HT1080 (cell line): ENCODE measurements around the gene CDC14A. TPM values are rescaled to one million over a fixed set of nuclear protein-coding genes. Genes with fewer than 3 reads are reported as not detected.
"Not testable (repeated sequence)": the region's sequence is repeated elsewhere in the genome, so short reads cannot be mapped to it uniquely, and the experiment has no call there.

Experiments
- DNase-seq: peaks from one replicate; pipeline ENCODE4 v3.0.0-alpha.2; 2015; ENCODE audit warnings: low read depth
- total RNA-seq: library from RNA; depleted of rRNA; stranded (reverse); fragments of >200 nt; shearing (Covaris generic); gene quantifications from 2 replicates; pipeline ENCODE4 v1.2.3, GENCODE V29; 2014

The CDC14A gene
- total RNA-seq, 1 experiment from 2014 or later, result 1.8 TPM

DNA sequence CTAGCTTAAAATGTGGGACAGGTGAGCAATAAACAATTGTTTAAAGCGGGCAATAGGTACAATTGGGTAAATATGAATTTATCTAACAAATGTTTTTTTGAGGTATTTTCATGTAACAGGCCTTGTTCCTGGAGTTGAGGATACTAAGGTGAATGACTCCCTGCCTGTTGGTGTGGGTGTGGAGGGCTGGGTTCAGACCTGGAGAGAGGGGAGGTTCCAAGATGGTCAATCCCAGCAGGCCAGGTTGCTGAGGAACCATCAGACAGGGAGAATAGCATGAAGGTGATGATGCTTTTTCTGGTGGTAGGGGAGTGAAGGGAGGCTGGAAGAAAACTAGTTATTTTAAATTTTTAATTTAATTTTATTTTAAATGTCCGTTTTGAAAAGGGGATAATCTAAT lies 46.3 kb downstream of the CDC14A start:
- no peak for DNase-seq

DNA sequence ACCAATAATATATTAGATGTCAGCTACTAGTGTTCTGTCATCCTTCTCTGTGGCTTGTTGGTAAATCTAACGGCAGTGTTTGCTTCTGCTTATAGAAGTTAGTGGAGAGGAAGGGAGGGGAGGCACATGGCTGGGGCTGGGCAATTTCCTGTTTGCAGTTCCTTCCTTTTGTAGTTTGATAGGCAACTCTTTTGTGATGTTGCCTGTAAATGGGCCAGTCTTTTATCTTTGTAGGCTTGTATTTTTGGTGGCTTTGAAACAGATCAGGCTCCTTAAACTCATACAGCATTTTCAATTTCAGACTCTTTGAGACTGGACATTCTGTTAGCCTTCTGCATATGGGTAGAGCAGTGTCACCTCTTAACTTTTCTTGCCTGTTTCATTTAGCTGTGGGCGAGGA lies 48.1 kb downstream of the CDC14A start:
- DNase-seq, result peak; percentile 46

DNA sequence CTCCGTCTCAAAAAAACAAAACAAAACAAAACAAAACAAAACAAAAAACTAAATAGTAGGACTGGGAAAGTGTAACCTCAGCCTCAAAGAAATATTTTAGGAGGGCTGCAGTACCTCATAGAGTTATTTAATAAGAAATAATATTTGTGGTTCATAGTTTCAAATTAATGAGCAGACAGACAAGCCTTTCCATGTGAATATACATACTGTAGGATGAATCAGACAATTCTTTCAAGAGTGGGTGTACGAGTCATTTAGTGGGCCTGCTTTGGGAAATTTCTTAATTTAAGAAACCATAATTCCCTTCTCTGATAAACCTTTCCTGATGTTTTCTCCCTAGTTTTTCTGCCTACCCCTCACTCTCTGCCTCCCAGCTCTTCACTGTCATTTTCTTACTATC lies 52.5 kb downstream of the CDC14A start:
- DNase-seq, result no peak

DNA sequence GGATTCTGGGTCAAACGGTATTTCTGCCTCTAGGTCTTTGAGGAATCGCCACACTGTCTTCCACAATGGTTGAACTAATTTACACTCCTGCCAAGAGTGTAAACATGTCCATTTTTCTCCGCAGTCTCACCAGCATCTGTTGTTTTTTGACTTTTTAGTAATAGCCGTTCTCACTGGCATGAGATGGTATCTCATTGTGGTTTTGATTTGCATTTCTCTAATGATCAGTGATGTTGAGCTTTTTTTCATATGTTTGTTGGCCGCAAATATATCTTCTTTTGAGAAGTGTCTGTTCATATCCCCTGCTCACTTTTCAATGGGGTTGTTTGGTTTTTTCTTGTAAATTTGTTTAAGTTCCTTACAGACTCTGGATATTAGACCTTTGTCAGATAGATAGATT lies 53.6 kb downstream of the CDC14A start:
- DNase-seq, result not testable (repeated sequence)

DNA sequence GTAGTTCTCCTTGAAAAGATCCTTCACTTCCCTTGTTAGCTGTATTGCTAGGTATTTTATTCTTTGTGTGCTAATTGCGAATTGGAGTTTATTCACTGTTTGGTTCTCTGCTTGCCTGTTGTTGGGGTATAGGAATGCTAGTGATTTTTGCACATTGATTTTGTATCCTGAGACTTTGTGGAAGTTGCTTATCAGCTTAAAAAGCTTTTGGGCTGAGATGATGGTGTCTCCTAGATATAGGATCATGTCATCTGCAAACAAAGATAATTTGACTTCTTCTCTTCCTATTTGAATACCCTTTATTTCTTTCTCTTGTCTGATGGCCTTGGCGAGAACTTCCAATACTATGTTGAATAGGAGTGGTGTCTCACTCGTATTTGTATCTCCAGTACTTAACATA lies 55.1 kb downstream of the CDC14A start:
- not testable (repeated sequence) for DNase-seq

DNA sequence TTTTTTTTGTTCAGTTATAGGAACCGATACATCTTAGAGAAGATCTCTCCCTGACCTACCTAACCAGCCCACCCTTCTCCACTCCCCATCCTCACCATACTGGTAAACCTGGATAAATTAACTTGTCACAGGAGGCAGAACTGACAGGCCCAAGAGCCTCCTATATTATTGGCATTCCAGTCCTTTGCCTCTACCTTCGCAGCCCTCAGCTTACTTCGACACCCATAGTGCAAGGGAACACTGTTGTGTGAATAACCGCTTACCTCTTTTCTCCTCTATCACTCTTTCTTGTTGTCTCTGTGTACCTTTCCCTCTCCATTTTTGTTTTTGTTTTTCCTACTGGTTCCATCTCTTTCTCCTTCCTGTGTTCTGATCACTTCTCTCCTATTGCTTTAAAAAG lies 58.7 kb downstream of the CDC14A start:
- no peak for DNase-seq

DNA sequence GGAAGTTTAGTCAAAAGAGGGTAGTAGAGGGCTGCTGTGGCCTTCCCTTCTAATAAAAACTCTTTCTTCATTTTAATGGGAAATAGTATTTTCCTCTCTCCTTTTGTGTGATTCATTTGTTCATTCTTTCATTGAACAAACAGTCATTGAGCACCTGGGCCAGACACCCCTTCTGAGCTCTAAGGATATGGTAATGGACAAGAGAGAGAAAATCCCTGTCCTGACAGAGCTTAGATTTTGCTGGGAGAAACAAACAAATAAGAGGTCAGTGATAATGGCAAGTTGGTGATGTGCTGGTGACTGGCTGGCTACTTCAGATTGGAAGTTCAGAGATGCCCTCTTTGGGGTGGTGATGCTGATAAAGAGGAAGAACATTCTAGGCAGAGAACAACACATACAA lies 59.3 kb downstream of the CDC14A start:
- DNase-seq, result no peak

DNA sequence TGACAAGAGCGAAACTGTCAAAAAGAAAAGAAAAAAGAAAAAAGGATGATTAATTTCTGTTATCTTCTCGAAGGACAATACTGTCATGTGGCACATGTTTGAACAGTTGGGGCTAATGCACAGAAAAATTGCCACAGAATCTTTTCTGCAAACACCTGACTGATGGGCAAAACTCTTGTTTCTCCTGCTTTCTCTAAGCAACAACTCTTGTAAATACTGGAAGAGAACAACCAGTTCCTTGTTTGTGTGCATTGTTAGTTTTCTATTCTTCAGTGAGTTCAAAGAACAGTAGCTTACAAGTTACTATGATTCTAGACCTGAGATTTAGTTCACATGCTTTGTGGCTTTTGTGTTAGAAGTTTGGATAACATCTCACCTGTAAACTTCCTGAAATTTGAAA lies 60.7 kb downstream of the CDC14A start:
- no peak for DNase-seq

DNA sequence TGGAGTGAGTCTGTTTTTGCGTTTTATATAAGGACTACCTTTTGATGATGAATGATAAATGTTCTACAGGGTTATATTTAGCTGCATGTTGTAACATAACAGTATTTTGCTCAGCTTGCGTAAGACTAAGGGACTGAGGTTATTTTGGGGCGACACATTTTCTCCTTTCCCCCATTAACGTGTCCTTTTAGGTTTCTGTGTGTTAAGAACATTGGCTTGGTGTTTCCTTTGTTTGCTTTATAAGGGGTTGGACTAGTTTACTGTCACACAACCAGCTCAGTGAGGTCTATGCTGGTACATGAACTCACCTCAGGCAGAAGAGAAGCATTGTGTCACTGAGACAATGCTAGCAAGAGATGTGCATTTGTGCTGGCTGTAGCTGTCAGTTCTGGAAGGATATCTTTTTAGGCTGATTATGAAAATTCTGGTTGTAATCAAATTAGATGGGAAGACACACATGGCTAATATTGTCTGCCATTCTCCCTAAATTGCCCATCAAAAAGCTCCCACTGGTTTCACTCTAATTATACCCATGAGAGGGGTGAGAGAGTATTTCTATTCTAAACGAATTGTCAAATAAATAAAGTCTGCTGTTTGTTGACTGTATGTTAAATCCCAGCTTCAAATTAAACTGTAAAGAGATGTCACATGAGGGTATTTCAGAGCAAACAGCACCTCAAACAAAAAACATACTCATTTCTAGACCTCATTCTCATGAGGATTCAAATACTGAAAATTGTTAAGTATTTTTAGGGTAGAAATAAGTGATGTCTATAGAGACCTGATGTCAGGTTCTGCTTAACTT lies 62.6 kb downstream of the CDC14A start:
- DNase-seq, result no peak

DNA sequence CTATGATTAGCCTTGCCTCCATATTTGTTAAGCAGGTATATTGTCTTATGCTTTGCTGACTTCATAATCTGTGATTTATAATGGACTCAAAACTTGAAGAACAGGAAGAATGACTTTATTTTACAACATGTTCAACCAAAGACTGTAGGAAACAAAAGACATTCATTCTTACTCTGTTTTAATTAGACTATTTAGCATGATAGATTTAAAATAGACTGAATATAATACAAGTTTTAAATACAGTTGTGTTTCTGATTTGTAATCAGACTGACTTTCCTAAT lies 63.1 kb downstream of the CDC14A start:
- DNase-seq, result no peak

DNA sequence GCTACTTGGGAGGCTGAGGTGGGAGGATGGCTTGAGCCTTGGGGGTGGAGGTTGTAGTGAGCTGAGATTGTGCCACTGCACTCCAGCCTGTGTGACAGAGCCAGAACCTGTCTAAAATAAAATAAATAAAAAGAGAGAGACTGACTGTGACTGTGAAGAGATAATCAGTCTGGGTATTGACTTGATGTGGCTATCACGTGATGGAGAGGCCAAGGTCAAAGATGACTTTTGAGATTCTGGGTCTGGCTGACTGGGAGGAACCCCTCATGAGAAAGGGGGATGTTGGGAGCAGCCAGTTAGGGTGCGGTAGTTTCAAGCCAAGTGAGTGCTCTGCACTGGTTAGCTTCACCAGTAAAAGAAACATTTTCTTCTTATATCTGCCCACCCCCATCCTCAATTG lies 66.8 kb downstream of the CDC14A start:
- DNase-seq, result no peak

DNA sequence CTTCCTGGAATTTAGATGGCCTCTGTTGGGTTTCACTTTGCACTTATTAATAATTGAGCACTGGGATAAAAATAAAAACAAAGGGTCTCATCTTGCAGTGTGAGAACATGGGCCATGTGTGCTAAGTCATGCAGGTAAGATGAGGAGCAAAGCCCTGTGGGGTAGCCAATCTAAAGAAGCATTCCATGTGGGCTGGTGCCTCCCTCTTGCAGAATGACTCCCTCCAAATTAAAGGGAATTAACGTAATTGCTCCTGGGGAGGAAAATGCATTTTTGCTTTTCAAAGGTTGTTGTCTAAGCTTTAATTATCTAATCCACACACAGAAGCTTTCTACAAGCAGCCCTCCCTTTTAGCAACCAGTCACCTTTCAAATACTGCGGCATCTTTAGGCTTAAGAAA lies 69.8 kb downstream of the CDC14A start:
- DNase-seq, result no peak

DNA sequence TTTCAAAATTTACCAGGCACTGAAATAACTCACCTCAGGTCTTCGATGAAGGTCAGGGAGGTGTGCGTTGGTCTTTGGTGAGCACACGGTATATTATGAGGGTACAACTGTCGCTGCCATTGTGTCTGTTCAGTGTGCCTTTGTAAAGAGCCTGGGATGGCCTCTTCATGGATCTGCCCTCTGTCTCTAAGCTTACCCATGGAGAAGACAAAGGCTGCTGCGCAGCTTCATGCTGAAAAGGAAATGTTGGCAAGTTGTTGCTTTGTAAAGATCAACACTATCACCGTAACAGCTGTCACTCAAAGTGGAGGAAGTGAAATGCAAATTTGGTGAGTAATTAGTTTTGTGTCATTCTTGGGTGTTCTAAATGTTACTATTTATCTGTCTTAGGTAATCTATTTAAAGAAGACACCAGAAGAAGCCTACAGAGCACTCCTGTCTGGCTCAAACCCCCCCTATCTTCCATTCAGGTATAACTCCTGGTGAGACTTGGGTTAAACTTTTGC lies 71.6 kb downstream of the CDC14A start:
- DNase-seq, result no peak

DNA sequence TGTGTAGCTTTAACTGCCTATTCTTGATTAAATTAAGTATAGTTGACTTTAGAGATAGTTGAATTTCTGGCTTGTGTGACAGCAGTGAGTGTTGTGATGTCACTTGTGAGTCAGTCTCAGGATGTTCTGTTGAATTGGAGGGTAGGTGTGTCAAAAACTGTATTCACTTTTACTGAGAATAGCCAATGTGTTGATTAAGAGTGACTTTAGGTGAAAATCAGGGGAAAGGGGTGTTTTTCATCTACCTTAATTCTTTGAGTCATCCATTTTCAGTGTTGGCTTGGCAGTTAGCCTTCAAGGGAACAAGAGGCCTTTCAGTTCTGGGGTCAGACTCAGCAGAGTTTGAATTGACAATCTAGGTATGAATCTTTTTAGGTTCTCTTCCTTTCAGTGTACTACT lies 75.9 kb downstream of the CDC14A start:
- DNase-seq, result peak; percentile 8

DNA sequence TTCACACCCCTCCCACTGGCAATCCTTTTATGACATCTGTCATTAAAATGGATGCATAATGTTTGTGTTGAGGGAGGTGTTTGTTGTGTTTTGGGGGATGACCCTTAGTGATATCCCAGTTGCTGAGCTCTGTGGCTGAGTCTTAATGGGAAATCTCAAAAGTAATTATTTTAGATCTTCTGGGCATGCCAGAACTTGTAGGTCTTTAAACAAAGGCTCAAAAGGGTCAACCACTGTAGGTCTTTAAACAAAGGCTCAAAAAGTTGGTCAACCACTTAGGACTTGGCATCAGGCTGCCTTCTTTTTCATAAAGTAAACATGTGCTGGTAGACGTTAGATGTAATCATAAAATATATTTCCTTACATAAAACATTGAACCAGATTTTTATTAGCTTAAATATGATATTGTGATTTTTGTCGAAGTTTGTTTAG lies 78.0 kb downstream of the CDC14A start:
- DNase-seq, result no peak

DNA sequence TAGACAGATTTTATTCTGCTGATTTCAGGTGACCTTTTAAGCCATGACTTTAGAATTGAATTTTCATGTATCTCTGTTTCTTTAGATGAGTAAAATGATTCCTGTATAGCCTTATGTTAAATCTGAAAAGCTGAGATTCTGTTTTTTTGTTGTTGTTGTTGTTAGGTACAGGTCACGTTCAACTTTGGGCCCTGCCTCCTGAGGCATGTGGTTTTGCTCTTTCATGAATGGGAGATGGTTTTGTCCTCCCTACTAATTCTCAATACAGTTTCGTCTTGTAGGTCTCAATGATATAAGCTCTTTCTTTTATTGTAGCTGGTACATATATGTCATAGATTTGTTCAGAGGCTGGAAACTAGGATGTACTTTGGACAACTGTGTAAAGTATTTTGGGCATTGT lies 79.6 kb downstream of the CDC14A start:
- DNase-seq, result no peak

DNA sequence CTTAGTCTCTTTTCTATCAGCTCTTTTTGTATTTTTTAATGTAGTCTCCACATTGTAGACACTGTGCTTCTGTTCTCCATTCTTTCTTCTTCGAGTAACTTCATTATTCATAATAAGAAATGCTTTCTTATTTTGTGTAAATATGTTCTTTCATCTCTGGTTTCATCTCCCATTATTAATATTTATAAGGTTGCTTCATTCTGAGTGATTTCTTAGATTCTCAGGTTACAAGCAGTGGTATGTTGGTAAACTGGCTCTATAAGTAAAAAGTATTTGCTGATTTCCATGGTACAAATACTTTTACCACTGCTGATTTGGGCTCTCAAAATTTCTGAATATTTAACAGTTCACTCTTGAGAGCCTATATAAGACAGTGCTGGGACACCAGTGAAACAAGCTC lies 81.3 kb downstream of the CDC14A start:
- no peak for DNase-seq

DNA sequence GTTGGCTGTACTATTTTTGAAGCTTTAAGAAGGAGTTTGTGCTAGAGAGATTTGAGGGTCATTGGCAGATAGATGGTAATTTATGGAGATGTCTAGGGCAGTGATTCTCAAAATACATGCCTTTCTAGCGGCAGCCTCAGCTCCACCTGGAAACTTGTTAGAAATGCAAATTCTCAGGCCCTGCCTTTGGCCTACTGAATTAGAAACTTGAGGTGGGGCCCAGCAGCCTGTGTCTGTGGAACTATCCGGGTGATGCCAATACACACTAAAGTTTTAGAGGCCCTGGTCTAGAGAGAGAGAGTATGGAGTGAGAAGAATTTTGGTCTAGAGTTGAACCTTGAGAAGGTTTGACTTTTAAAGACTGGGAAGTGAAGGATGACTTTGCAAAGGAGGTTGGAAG lies 82.5 kb downstream of the CDC14A start:
- no peak for DNase-seq

DNA sequence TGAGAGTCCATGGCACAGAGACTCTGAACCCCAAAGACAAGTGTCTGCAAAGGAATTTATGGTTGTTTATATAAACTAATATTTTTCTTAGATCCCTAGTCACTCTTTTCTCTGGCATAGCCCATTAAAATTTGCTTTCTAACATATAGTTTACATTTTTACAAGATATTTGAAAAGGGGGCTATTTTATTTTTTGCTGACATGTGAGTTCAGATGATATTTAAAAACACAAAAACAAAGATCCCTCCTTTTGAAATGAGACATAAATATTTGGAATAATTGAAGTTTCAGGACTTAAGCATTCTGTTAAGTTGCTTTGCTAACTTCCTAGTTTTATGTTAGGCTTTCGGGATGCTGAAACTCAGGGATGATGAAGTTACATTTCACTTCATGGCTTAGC lies 86.1 kb downstream of the CDC14A start:
- DNase-seq, result no peak

DNA sequence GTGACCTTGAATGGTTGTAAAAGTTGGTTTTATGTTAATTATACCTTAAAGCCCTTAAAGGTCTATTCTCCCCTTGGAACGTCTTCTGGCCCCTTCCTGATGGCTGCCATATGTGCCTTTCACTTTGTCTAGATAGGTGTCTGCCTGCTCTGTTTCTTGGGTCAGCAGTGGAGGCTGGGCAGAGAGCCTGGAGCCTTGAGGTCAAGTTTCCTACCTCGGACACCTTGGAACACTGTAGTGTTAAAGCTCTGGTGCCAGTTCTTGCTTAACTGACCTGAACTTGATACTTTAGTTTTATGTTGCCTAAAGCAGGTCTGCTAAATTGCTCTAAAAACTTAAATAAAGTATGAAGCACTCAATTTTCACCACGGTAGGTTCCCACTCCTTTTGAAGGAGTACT lies 86.5 kb downstream of the CDC14A start:
- DNase-seq, result no peak

DNA sequence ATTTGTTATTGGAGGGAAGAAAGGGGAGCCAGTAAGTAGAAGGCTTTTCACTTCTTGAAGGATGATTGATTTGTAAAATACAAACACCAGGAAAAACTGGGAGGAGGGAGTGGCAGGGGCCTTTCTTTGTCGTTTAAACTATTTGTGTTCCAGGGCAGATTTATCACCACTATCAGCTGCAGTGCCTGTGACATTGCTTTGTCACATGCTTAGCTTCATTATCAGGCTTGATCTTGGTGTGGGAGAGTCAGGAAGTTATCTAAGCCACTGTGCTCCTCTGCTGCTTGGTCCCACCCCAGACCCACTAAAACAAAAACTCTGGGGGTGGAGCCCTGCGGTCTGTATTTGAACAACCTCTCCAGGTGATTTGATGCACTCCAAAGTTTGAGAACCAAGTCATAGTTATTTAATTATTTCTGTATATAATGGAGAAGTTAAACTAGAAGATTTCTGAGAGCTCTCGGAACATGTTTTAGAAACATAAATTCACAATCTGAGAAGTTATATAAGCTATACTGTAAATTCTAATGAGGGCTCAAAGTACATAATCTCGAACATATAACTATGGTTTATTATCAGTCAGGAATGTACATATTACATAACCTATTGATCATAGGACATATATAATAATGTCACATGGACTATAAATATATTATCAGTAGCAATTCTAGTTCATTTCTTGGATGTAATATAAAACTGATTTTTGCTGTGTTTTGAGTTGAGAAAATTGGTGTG lies 87.9 kb downstream of the CDC14A start:
- no peak for DNase-seq

DNA sequence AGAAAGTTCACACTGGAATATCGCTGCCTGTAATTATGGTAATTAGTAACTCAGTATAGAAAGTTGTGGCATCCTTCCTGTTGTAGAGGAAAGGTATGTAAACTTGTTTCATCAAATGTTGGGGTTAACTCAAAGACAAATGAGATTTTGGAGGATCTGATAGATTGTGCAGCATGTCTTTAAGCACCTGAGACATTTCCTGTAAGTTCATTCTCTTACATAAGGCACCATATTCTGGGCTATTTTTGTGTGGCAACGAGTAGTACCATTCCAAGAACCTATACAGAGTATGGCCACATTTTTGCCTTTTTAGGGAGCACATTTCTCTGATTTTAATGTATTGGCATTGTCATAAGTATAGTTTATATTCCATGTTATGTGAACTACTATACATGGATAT lies 88.8 kb downstream of the CDC14A start:
- DNase-seq, result no peak

DNA sequence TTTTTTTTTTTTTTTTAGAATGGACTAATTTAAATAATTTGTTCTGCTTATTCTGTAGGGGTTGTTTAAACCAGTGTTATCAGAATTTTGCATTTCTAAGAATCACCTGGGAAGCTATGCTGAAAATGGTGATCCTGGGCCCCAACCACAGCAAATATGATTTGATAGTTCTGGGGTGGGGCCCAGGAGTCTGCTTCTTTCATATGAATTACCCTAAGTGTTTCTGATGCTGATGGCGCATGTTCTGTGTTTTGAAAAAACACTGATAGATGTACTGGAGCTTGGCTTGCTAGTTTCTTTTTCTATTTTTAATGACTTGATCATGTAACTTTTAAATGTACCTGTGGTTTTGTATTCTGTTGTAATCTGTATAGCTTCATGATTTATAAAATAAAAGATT lies 89.3 kb downstream of the CDC14A start:
- no peak for DNase-seq
